T-helper 2 cell treated with Interferon-gamma antibody and Interleukin-4, amounts not matched to agents 5 μg/mL and 100 μg/mL, for 36 hours (primary cell): ENCODE results near the gene UGT8.
"Not testable (repeated sequence)": the region's sequence is repeated elsewhere in the genome, so short reads cannot be mapped to it uniquely, and the experiment has no call there.

Experiments
- DNase-seq: peaks from one replicate; pipeline ENCODE4 v3.0.0; 2021; ENCODE audit warnings: low spot score
- H3K27ac Mint-ChIP-seq: one replicate; pipeline ENCODE4 v1.8.0; 2021; ENCODE audit warnings: mild to moderate bottlenecking, mixed read lengths
- H3K27me3 Mint-ChIP-seq: one replicate; pipeline ENCODE4 v1.8.0; 2021; ENCODE audit warnings: low read depth, mixed read lengths
- H3K36me3 Mint-ChIP-seq: one replicate; pipeline ENCODE4 v1.8.0; 2021; ENCODE audit warnings: low read depth, mixed read lengths
- H3K4me1 Mint-ChIP-seq: one replicate; pipeline ENCODE4 v1.8.0; 2021; ENCODE audit warnings: low read depth, mixed read lengths
- H3K4me3 Mint-ChIP-seq: one replicate; pipeline ENCODE4 v1.8.0; 2022; ENCODE audit warnings: mild to moderate bottlenecking, moderate library complexity, mixed read lengths
- H3K9me3 Mint-ChIP-seq: one replicate; pipeline ENCODE4 v1.8.0; 2021; ENCODE audit warnings: mixed read lengths

Gene UGT8

DNA sequence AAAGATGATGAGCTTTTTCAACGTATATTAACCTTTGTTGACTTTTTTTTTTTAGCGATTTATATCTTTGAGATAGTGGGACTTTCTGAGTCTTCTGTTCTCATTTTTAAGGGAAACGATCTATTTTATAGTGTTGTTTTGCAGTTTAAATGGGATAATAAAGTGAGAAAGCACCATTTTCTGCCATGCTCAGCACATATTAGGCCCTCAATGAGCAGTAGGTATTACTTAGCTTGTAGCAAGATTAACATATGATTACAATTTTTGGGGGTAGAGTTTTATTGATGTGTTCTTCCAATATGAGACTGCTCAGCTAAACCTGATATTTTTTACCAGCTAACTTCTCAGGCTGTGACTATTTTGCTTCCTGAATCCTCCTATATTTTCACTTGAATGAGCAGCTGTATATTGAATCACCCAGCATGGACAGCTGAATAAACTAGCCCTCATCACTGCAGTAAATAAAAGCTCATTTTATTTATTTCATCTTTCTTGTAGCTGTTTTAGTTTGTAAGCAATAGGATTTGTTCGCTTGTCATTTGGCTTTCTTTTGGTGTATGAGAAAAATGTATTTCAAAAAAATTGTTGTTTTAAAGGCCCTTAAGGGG is 43.7 kb downstream of the UGT8 start:
- DNase-seq, result no peak
- no peak overlapping the region for H3K27ac Mint-ChIP-seq
- H3K4me1 Mint-ChIP-seq, result no peaks in the 10 kb centered on the region
- H3K36me3 Mint-ChIP-seq, result no peaks in the 10 kb centered on the region
- no peaks in the 10 kb centered on the region for H3K27me3 Mint-ChIP-seq
- no peak overlapping the region for H3K4me3 Mint-ChIP-seq
- H3K9me3 Mint-ChIP-seq, result no peaks in the 10 kb centered on the region

GRCh38 chr4:114649908-114650307 is 51.3 kb downstream of the UGT8 start:
- H3K4me3 Mint-ChIP-seq, result no peak overlapping the region
- H3K27me3 Mint-ChIP-seq, result no peaks in the 10 kb centered on the region
- no peak for DNase-seq
- no peaks in the 10 kb centered on the region for H3K36me3 Mint-ChIP-seq
- no peaks in the 10 kb centered on the region for H3K4me1 Mint-ChIP-seq
- H3K9me3 Mint-ChIP-seq, result no peaks in the 10 kb centered on the region
- no peak overlapping the region for H3K27ac Mint-ChIP-seq

DNA sequence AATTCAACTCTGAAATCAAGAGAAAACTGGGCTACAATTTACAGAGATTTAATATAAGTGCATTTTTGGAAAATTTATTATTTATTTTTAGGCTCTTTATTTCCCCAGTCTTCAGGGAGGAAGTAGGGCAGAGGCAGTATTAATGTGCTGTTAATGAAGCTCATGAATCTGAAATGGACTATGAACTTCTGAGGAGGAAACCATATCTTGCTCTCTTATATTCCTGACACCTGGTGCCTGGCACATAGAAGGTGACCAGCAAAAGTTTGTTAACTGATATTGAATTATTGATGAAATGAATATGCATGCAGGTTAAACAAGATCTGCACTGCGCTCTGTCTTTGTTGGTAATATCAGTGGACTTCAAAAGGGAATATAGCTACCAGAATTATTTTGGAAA is 55.1 kb downstream of the UGT8 start:
- no peaks in the 10 kb centered on the region for H3K27me3 Mint-ChIP-seq
- no peak overlapping the region for H3K4me3 Mint-ChIP-seq
- H3K36me3 Mint-ChIP-seq, result no peaks in the 10 kb centered on the region
- no peak overlapping the region for H3K27ac Mint-ChIP-seq
- DNase-seq, result no peak
- no peaks in the 10 kb centered on the region for H3K9me3 Mint-ChIP-seq
- no peaks in the 10 kb centered on the region for H3K4me1 Mint-ChIP-seq

- Mint-ChIP-seq H3K27ac (no peak overlapping the region), H3K27me3 (no peaks in the 10 kb centered on the region), H3K36me3 (no peaks in the 10 kb centered on the region), H3K9me3 (no peaks in the 10 kb centered on the region), H3K4me1 (no peaks in the 10 kb centered on the region), H3K4me3 (no peak overlapping the region)
- no peak for DNase-seq
These were observed 56.0 kb downstream of the UGT8 start for GRCh38 chr4:114654592-114654991.

DNA sequence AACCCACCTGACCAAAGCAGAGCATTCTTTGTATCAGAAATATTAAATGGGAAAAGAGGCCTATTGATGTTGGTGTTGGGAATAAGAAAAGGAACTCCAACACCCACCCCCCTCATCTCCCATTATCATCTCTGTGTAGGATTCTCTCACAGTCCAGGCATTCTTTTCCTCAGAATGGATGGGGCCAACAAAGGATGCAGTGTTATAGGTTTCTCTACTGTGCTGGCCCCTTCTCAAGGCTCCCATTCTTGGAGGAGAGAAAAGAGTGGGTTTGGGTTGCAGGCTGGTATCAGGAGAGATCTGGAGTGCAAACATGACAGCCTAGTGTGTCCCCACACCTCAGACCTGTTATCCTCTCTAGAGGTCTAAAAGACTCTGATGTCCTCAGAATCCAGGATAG is 59.6 kb downstream of the UGT8 start:
- no peaks in the 10 kb centered on the region for H3K36me3 Mint-ChIP-seq

GRCh38 chr4:114658776-114659175 is 60.2 kb downstream of the UGT8 start:
- no peaks in the 10 kb centered on the region for H3K36me3 Mint-ChIP-seq
- H3K27ac Mint-ChIP-seq, result no peak overlapping the region
- no peak overlapping the region for H3K4me3 Mint-ChIP-seq
- no peaks in the 10 kb centered on the region for H3K27me3 Mint-ChIP-seq
- no peaks in the 10 kb centered on the region for H3K4me1 Mint-ChIP-seq
- no peak for DNase-seq
- H3K9me3 Mint-ChIP-seq, result no peaks in the 10 kb centered on the region

More for the DNA sequence above, 59.6 kb downstream of the UGT8 start:
- H3K4me1 Mint-ChIP-seq, result no peaks in the 10 kb centered on the region
- DNase-seq, result no peak
- no peaks in the 10 kb centered on the region for H3K9me3 Mint-ChIP-seq
- H3K27ac Mint-ChIP-seq, result no peak overlapping the region
- H3K4me3 Mint-ChIP-seq, result no peak overlapping the region
- no peaks in the 10 kb centered on the region for H3K27me3 Mint-ChIP-seq

GRCh38 chr4:114659386-114660008 is 60.9 kb downstream of the UGT8 start:
- Mint-ChIP-seq H3K27ac (no peak overlapping the region), H3K36me3 (no peaks in the 10 kb centered on the region), H3K27me3 (no peaks in the 10 kb centered on the region), H3K4me1 (no peaks in the 10 kb centered on the region), H3K4me3 (no peak overlapping the region), H3K9me3 (no peaks in the 10 kb centered on the region)
- DNase-seq, result no peak

DNA sequence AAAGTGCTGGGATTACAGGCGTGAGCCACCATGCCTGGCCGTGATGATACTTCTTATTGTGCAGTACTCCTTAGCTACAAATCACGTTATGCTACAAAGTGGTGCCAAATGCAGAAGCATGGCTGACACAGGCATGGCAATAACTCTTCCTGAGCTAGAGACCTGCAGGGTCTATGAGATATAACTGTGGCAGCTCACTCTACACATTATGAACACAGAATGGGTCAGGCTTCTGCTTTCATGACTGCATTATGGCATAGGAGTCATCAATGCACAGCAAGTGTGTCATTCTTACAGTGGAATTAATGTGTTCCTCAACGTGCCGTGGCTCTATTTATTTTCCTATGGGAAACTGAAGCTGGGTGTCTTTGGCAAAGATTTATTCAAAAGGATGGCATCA is 64.5 kb downstream of the UGT8 start:
- Mint-ChIP-seq H3K4me3 (no peak overlapping the region), H3K4me1 (no peaks in the 10 kb centered on the region), H3K27me3 (no peaks in the 10 kb centered on the region), H3K36me3 (no peaks in the 10 kb centered on the region), H3K27ac (no peak overlapping the region), H3K9me3 (no peaks in the 10 kb centered on the region)
- DNase-seq, result no peak

DNA sequence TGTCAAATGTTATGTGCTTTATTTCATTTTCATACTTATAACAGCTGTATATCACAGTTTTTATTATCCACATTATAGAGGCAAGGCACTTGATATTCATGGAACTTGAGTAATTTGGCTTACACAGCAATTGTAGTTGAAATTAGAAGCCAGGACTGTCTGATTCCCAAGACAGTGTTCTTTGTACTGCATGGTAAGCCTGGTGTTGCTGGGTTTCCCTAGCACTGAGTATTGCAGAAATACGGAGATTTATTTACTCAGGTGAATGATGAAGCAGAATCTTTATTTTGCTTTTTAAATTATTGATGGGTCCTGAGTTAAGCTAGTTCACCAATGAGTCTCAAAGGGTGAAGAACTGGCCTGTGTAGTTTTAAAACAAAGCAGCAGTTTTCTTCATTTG is 70.0 kb downstream of the UGT8 start:
- Mint-ChIP-seq H3K27ac (no peak overlapping the region), H3K9me3 (no peaks in the 10 kb centered on the region), H3K27me3 (no peaks in the 10 kb centered on the region), H3K4me3 (no peak overlapping the region), H3K36me3 (no peaks in the 10 kb centered on the region), H3K4me1 (no peaks in the 10 kb centered on the region)
- no peak for DNase-seq

DNA sequence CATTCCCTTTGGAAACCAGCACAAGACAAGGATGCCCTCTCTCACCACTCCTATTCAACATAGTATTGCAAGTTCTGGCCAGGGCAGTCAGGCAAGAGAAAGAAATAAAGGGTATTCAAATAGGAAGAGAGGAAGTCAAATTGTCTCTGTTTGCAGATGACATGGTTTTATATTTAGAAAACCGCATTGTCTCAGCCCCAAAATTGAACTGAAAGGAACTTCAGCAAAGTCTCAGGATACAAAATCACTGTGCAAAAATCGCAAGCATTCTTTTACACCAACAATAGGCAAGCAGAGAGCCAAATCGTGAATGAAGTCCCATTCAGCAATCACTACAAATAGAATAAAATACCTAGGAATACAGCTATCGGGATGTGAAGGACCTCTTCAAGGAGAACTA is 72.1 kb downstream of the UGT8 start:
- H3K36me3 Mint-ChIP-seq, DNase-seq, H3K27me3 Mint-ChIP-seq, H3K4me3 Mint-ChIP-seq, H3K27ac Mint-ChIP-seq, H3K4me1 Mint-ChIP-seq, H3K9me3 Mint-ChIP-seq: not testable (repeated sequence)

GRCh38 chr4:114673306-114673705 is 74.7 kb downstream of the UGT8 start:
- no peak for DNase-seq
- H3K4me3 Mint-ChIP-seq, result no peak overlapping the region
- no peaks in the 10 kb centered on the region for H3K36me3 Mint-ChIP-seq
- H3K9me3 Mint-ChIP-seq, result no peaks in the 10 kb centered on the region
- no peak overlapping the region for H3K27ac Mint-ChIP-seq
- no peaks in the 10 kb centered on the region for H3K27me3 Mint-ChIP-seq
- no peaks in the 10 kb centered on the region for H3K4me1 Mint-ChIP-seq

- no peaks in the 10 kb centered on the region for H3K9me3 Mint-ChIP-seq
- no peak for DNase-seq
- H3K27ac Mint-ChIP-seq, result no peak overlapping the region
- no peaks in the 10 kb centered on the region for H3K36me3 Mint-ChIP-seq
- H3K4me3 Mint-ChIP-seq, result no peak overlapping the region
- H3K4me1 Mint-ChIP-seq, result no peaks in the 10 kb centered on the region
- no peaks in the 10 kb centered on the region for H3K27me3 Mint-ChIP-seq
These were observed 75.5 kb downstream of the UGT8 start for GRCh38 chr4:114674080-114674479.

DNA sequence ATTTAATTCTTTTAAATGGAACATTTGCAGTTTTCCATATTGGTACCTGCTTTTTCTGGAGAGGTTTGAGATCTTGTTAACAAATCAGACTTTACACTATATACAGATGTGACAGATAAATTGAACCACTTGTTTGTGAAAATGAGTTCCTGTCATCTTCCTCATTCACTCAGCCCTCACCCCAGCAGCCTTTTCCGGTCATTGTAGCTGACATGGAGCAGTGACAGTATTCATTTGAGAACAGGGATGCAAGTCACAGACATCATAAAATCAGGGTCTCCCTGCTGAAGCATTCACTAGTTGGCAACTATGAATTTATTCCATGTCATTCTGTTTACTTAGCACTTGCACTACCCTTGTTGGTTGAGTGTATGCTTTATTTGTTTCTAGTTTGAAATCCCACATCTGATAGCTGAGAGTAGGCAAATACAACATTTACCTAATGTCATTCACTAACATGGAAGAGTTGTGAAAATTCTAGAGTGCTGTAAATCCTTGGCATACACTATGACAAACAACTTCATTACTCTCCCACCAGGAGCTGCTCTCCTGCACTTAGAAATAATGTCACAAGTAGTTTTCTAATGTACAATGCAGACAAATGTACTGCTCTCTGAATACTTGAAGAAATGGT is 78.9 kb downstream of the UGT8 start:
- no peaks in the 10 kb centered on the region for H3K36me3 Mint-ChIP-seq

DNA sequence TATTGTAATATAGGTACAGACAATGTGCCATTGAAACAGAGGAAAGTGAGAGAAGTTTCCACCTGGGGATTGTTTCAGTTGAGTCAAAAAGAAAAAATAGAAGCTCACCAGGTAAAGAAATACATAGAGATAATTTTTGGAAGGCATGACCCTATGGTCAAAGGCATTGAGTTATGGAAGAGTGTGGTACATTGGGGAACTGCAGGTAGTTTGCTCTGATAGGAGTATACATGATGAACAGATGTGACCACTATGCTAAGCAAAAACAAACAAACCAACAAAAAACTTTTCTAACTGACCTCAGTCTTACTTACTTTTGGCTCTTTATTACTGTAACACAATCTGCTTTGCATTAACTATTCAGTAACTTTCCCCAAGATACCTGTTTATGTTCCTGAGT is 85.9 kb downstream of the UGT8 start:
- H3K36me3 Mint-ChIP-seq, result no peaks in the 10 kb centered on the region
- H3K4me1 Mint-ChIP-seq, result no peaks in the 10 kb centered on the region
- no peak overlapping the region for H3K27ac Mint-ChIP-seq
- H3K9me3 Mint-ChIP-seq, result no peaks in the 10 kb centered on the region
- H3K27me3 Mint-ChIP-seq, result no peaks in the 10 kb centered on the region
- H3K4me3 Mint-ChIP-seq, result no peak overlapping the region
- no peak for DNase-seq

More for the DNA sequence above, 78.9 kb downstream of the UGT8 start:
- Mint-ChIP-seq H3K27ac (no peak overlapping the region), H3K4me3 (no peak overlapping the region), H3K27me3 (no peaks in the 10 kb centered on the region), H3K9me3 (no peaks in the 10 kb centered on the region), H3K4me1 (no peaks in the 10 kb centered on the region)
- no peak for DNase-seq

GRCh38 chr4:114688059-114688458 is 89.5 kb downstream of the UGT8 start:
- no peak for DNase-seq
- Mint-ChIP-seq H3K27me3 (no peaks in the 10 kb centered on the region), H3K9me3 (no peaks in the 10 kb centered on the region), H3K4me1 (no peaks in the 10 kb centered on the region), H3K36me3 (no peaks in the 10 kb centered on the region), H3K27ac (no peak overlapping the region), H3K4me3 (no peak overlapping the region)
